ENCODE results near the gene PRKCE. TPM values are rescaled to one million over a fixed set of nuclear protein-coding genes. Genes with fewer than 3 reads are reported as not detected.

Gene PRKCE
- total RNA-seq, 3 donors from 2014 or later (not counting 1 experiment from before 2014, with no cell fraction given), result 35.2 to 42.1 (median 38.6) TPM

GRCh38 chr2:45984896-45985473 lies 333.5 kb downstream of the PRKCE start:
- H3K36me3 Mint-ChIP-seq, result no peaks in the 10 kb centered on the region
- Histone ChIP-seq H3K27me3 (ENCODE audit: control insufficient read depth, insufficient read depth, low read length) (no peaks in the 10 kb centered on the region), H3K36me3 (ENCODE audit: control insufficient read depth, insufficient read depth, low read length) (no peaks in the 10 kb centered on the region), H3K27ac (ENCODE audit: low read length) (no peak overlapping the region), H3K4me1 (ENCODE audit: control insufficient read depth, insufficient read depth, low read length) (peaks cover 6% of the 10 kb centered on the region), H3K4me3 (ENCODE audit: low read length) (no peak overlapping the region), H3K9me3 (ENCODE audit: control insufficient read depth, insufficient read depth, low read length) (no peaks in the 10 kb centered on the region)
- H3K4me3 Mint-ChIP-seq, result no peak overlapping the region
- H3K27ac Mint-ChIP-seq, result no peak overlapping the region
- TF ChIP-seq, protein P1, sequence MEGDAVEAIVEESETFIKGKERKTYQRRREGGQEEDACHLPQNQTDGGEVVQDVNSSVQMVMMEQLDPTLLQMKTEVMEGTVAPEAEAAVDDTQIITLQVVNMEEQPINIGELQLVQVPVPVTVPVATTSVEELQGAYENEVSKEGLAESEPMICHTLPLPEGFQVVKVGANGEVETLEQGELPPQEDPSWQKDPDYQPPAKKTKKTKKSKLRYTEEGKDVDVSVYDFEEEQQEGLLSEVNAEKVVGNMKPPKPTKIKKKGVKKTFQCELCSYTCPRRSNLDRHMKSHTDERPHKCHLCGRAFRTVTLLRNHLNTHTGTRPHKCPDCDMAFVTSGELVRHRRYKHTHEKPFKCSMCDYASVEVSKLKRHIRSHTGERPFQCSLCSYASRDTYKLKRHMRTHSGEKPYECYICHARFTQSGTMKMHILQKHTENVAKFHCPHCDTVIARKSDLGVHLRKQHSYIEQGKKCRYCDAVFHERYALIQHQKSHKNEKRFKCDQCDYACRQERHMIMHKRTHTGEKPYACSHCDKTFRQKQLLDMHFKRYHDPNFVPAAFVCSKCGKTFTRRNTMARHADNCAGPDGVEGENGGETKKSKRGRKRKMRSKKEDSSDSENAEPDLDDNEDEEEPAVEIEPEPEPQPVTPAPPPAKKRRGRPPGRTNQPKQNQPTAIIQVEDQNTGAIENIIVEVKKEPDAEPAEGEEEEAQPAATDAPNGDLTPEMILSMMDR (IDR thresholded peaks at IDR 0.05), result no peak
- H3K4me1 Mint-ChIP-seq, result peaks cover 8 to 11% of the 10 kb centered on the region in 2 donors
- 60% methylated on average over 13 of the region's 13 CpGs for WGBS (ENCODE audit: insufficient coverage)
- ATAC-seq (peak in 1 of 3 donors; percentile 34), DNase-seq (no peak)
- no peaks in the 10 kb centered on the region for H3K9me3 Mint-ChIP-seq
- intact Hi-C loops (cut with micrococcal nuclease), result no loop called here
- H3K27me3 Mint-ChIP-seq (ENCODE audit: low read depth in 2 of 2), result no peaks in the 10 kb centered on the region

- Mint-ChIP-seq H3K36me3 (no peaks in the 10 kb centered on the region), H3K27me3 (ENCODE audit: low read depth in 2 of 2) (no peaks in the 10 kb centered on the region), H3K4me1 (peaks cover 8 to 11% of the 10 kb centered on the region in 2 donors), H3K4me3 (no peak overlapping the region), H3K27ac (no peak overlapping the region), H3K9me3 (no peaks in the 10 kb centered on the region)
- H3K4me3 ChIP-seq (ENCODE audit: low read length), result no peak overlapping the region
- WGBS (ENCODE audit: insufficient coverage), result 52% methylated on average over 5 of the region's 5 CpGs
- no peak for ATAC-seq
- no peaks in the 10 kb centered on the region for H3K9me3 ChIP-seq (ENCODE audit: control insufficient read depth, insufficient read depth, low read length)
- TF ChIP-seq, protein P1 (IDR thresholded peaks at IDR 0.05), result no peak
- no peak overlapping the region for H3K27ac ChIP-seq (ENCODE audit: low read length)
- no peaks in the 10 kb centered on the region for H3K36me3 ChIP-seq (ENCODE audit: control insufficient read depth, insufficient read depth, low read length)
- no peak for DNase-seq
- H3K4me1 ChIP-seq (ENCODE audit: control insufficient read depth, insufficient read depth, low read length), result peaks cover 6% of the 10 kb centered on the region
- H3K27me3 ChIP-seq (ENCODE audit: control insufficient read depth, insufficient read depth, low read length), result no peaks in the 10 kb centered on the region
- intact Hi-C loops (cut with micrococcal nuclease), result no loop called here
Observed at GRCh38 chr2:45986509-45986908, 335.0 kb downstream of the PRKCE start.

DNA sequence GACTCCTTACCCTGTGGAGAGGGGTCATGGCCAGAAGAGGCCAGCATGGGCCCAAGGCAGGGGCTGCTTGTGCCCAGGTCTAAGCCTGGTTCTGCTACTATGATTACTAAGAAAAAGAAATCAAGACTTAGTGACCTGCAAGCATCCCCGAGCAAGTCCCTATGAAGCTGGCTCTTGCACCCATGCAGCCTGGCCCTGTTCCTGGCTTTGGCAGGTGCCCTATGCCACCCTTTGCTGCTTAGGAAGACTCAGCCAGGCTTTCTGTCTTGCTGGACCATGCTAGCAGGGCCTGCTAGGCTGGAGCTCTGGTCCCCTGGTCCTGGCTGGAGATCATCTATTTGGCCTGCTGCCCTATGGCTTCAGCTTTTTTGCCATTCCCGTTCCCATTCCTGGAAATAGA lies 336.4 kb downstream of the PRKCE start:
- no peaks in the 10 kb centered on the region for H3K36me3 ChIP-seq (ENCODE audit: control insufficient read depth, insufficient read depth, low read length)
- WGBS (ENCODE audit: insufficient coverage), result 92% methylated on average over 2 of the region's 2 CpGs

More for the DNA sequence above, 336.4 kb downstream of the PRKCE start:
- no peak for DNase-seq
- intact Hi-C loops (cut with micrococcal nuclease), result no loop called here
- H3K27me3 ChIP-seq (ENCODE audit: control insufficient read depth, insufficient read depth, low read length), result no peaks in the 10 kb centered on the region
- H3K9me3 ChIP-seq (ENCODE audit: control insufficient read depth, insufficient read depth, low read length), result no peaks in the 10 kb centered on the region
- no peak for ATAC-seq
- Mint-ChIP-seq H3K4me1 (peaks cover 8 to 11% of the 10 kb centered on the region in 2 donors), H3K27ac (no peak overlapping the region), H3K27me3 (ENCODE audit: low read depth in 2 of 2) (no peaks in the 10 kb centered on the region), H3K4me3 (no peak overlapping the region), H3K9me3 (no peaks in the 10 kb centered on the region), H3K36me3 (no peaks in the 10 kb centered on the region)
- H3K4me1 ChIP-seq (ENCODE audit: control insufficient read depth, insufficient read depth, low read length), result peaks cover 6% of the 10 kb centered on the region
- no peak overlapping the region for H3K27ac ChIP-seq (ENCODE audit: low read length)
- no peak overlapping the region for H3K4me3 ChIP-seq (ENCODE audit: low read length)
- TF ChIP-seq, protein P1 (IDR thresholded peaks at IDR 0.05), result no peak
